ENCODE results near the gene NPC2. TPM values are rescaled to one million over a fixed set of nuclear protein-coding genes. Genes with fewer than 3 reads are reported as not detected.

NPC2 gene
- polyA plus RNA-seq, 1 donor from 2014 or later = 46.8 TPM

DNA sequence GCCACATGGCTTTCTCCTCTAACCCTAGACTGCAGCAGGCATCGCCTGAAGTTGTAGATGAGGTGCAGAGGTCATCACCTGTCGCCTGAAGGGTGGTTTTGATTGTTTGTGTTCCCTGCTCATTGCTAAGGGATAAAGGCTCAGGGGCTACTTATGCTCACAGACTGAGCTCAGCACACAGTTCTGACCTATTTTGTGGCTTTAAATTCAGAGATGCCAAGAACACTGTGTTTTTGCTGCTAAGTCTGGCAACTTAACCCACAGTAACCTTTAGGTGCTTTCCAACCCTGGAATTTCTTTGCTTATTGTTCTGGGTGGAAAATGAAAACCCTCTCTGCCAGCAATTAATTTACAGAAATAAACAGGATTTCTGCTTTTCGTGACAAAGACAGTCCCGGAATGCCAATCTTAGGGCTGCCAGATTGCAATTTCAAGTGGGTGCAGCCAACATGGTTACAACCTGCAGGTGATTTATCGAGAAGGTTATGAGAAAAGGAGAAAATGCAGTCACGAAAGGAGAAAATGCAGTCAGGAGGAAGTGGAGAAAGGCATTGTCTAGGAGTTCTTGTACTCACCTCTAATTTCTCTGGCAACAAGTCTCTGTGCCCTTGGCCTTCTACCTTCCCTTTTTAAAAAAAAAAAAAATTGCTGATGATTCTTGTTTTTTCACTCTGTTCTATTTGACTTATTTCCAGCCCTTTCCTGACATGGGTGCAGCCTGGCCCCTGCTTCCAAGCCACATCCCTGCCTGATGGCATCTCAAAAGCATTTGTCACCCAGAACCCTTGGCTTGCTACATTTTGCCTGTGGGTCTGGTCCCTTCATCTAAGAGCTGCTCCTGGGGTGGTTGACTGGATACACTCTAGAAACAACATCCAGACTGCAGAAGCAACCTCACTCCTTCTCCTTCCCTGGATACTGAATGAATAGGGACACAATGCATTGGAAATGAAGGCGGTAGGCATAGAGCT, 23.3 kb downstream of the NPC2 start:
- Histone ChIP-seq H3K36me3 (ENCODE audit: insufficient read depth, low read length) (no peaks in the 10 kb centered on the region), H3K79me2 (replicated peaks; ENCODE audit: insufficient read depth, low read length) (no peaks in the 10 kb centered on the region), H3K9me3 (ENCODE audit: low read length) (no peaks in the 10 kb centered on the region), H4K20me1 (ENCODE audit: insufficient read depth) (no peaks in the 10 kb centered on the region), H3K9me2 (ENCODE audit: insufficient read depth, low read length) (no peaks in the 10 kb centered on the region), H3K27me3 (ENCODE audit: insufficient read depth, low read depth, low read length) (no peaks in the 10 kb centered on the region), H3K27ac (ENCODE audit: low read length) (no peak overlapping the region), H2AFZ (ENCODE audit: low read depth, low read length) (no peak overlapping the region), H3K4me3 (ENCODE audit: low read length) (no peak overlapping the region), H3K4me2 (ENCODE audit: low read length) (no peak overlapping the region), H3K9ac (ENCODE audit: low read length) (no peak overlapping the region), H3F3A (ENCODE audit: insufficient read depth, low read length, poor library complexity, severe bottlenecking) (no peaks in the 10 kb centered on the region)
- TF ChIP-seq SMC3 (conservative IDR thresholded peaks at IDR 0.05; ENCODE audit: poor library complexity) = no peak
- no peak for TF ChIP-seq MXI1 (conservative IDR thresholded peaks at IDR 0.05; ENCODE audit: poor library complexity, severe bottlenecking)
- TF ChIP-seq CTCF (IDR thresholded peaks at IDR 0.05; ENCODE audit: poor library complexity, severe bottlenecking) = no peak
- TF ChIP-seq TAF1 (IDR thresholded peaks at IDR 0.05; ENCODE audit: low read depth) = no peak
- no peak for TF ChIP-seq EZH2 (IDR thresholded peaks at IDR 0.05; ENCODE audit: borderline replicate concordance, insufficient read depth, low read length, poor library complexity, severe bottlenecking)
- TF ChIP-seq EP300 (conservative IDR thresholded peaks at IDR 0.05; ENCODE audit: poor library complexity, severe bottlenecking) = no peak
- no peak for TF ChIP-seq REST (IDR thresholded peaks at IDR 0.05; ENCODE audit: borderline replicate concordance)

GRCh38 chr14:74468513-74468912, 24.6 kb downstream of the NPC2 start:
- H2AFZ ChIP-seq (ENCODE audit: low read depth, low read length) = no peak overlapping the region
- no peaks in the 10 kb centered on the region for H3F3A ChIP-seq (ENCODE audit: insufficient read depth, low read length, poor library complexity, severe bottlenecking)
- no peaks in the 10 kb centered on the region for H3K27me3 ChIP-seq (ENCODE audit: insufficient read depth, low read depth, low read length)
- H4K20me1 ChIP-seq (ENCODE audit: insufficient read depth) = no peaks in the 10 kb centered on the region
- no peaks in the 10 kb centered on the region for H3K36me3 ChIP-seq (ENCODE audit: insufficient read depth, low read length)
- no peak overlapping the region for H3K27ac ChIP-seq (ENCODE audit: low read length)
- no peak overlapping the region for H3K4me3 ChIP-seq (ENCODE audit: low read length)
- no peak overlapping the region for H3K9ac ChIP-seq (ENCODE audit: low read length)
- no peak overlapping the region for H3K4me2 ChIP-seq (ENCODE audit: low read length)
- no peaks in the 10 kb centered on the region for H3K79me2 ChIP-seq (replicated peaks; ENCODE audit: insufficient read depth, low read length)
- no peaks in the 10 kb centered on the region for H3K9me2 ChIP-seq (ENCODE audit: insufficient read depth, low read length)
- H3K9me3 ChIP-seq (ENCODE audit: low read length) = no peaks in the 10 kb centered on the region
- TF ChIP-seq CTCF (IDR thresholded peaks at IDR 0.05; ENCODE audit: poor library complexity, severe bottlenecking) (no peak), EP300 (conservative IDR thresholded peaks at IDR 0.05; ENCODE audit: poor library complexity, severe bottlenecking) (no peak), REST (IDR thresholded peaks at IDR 0.05; ENCODE audit: borderline replicate concordance) (no peak), MXI1 (conservative IDR thresholded peaks at IDR 0.05; ENCODE audit: poor library complexity, severe bottlenecking) (no peak), RAD21 (conservative IDR thresholded peaks at IDR 0.05) (no peak), EZH2 (IDR thresholded peaks at IDR 0.05; ENCODE audit: borderline replicate concordance, insufficient read depth, low read length, poor library complexity, severe bottlenecking) (no peak), SMC3 (conservative IDR thresholded peaks at IDR 0.05; ENCODE audit: poor library complexity) (no peak), POLR2AphosphoS5 (IDR thresholded peaks at IDR 0.05) (no peak), TAF1 (IDR thresholded peaks at IDR 0.05; ENCODE audit: low read depth) (no peak)

All from neural cell (in vitro differentiated cells).